Muscle layer of duodenum (tissue), 2 donors: ENCODE results near the gene SEMA4B.

ENCODE experiments used
- H3K27ac ChIP-seq: one replicate; pipeline ENCODE4 v1.7.0; 2013; ENCODE audit warnings: mild to moderate bottlenecking, low read length
- H3K27me3 ChIP-seq: one replicate; pipeline ENCODE4 v1.7.0; 2013; ENCODE audit warnings: low read depth, mild to moderate bottlenecking, control low read depth, low read length
- H3K36me3 ChIP-seq, 2 donors: one replicate each; pipeline ENCODE4 v1.7.0; 2013; ENCODE audit warnings: low read length in 2 of 2, control low read depth in 1 of 2, mild to moderate bottlenecking in 1 of 2; ENCODE audit not compliant: insufficient read depth in 2 of 2, control insufficient read depth in 1 of 2
- H3K4me1 ChIP-seq, 2 donors: one replicate each; pipeline ENCODE4 v1.7.0; 2013; ENCODE audit warnings: low read length in 2 of 2, mild to moderate bottlenecking in 2 of 2, control low read depth in 1 of 2, moderate library complexity in 1 of 2; ENCODE audit not compliant: insufficient read depth in 2 of 2, control insufficient read depth in 1 of 2
- H3K4me3 ChIP-seq, 2 donors: one replicate each; pipeline ENCODE4 v1.7.0; 2013; ENCODE audit warnings: low read length in 2 of 2, low read depth in 1 of 2, mild to moderate bottlenecking in 1 of 2
- H3K9me3 ChIP-seq, 2 donors: one replicate each; pipeline ENCODE4 v1.7.0; 2013; ENCODE audit warnings: low read length in 2 of 2, control low read depth in 1 of 2, mild to moderate bottlenecking in 1 of 2; ENCODE audit not compliant: control insufficient read depth in 1 of 2
- donor health status: healthy.

Gene SEMA4B

DNA sequence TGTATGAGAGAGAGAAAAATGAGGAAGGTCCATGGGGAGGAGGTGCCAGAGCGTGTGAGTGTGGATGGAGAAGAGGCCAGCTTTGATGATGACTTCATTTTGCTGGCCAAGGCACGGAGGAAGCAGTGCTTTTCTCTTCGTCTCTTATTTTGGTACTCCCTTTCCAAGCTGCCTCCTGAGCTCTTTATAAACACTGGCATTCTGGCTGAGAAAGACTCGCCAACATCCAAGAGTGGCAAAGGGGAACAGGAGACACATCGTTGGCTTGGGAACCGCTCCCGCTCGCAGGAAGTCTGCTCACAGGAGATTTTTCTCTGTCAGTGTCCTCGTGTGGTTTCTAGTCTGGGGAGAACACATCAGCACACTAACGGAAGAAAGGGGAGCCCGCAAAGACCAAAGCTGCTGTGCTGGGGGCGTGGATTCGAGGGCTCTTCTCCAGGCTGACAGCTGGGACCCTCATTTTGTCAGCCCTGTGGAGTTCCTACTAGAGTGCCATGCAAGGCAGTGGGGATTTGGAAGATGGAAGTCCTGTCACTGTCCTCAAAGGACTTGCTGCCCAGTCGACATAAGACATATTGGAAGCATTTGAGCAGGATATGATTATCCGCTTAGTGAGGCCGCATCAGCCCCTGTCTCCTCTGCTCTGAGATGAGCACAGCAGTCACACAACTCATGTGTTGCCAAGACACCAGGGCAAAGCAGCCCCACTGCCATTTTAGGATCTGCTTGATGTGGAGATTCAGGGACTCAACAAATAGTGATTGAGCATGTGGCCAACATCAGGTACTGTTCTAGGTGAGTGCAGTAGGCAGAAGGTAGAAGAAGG, 8.0 kb upstream of the SEMA4B start:
- Histone ChIP-seq H3K4me1 (peaks cover 21 to 39% of the 10 kb centered on the region in 2 donors), H3K27me3 (no peaks in the 10 kb centered on the region)

GRCh38 chr15:90194655-90195054, 6.5 kb upstream of the SEMA4B start:
- Histone ChIP-seq H3K27ac (no peak overlapping the region), H3K4me3 (no peak overlapping the region), H3K36me3 (no peaks in the 10 kb centered on the region), H3K27me3 (no peaks in the 10 kb centered on the region), H3K4me1 (peaks cover 21 to 39% of the 10 kb centered on the region in 2 donors), H3K9me3 (no peaks in the 10 kb centered on the region)

More for the DNA sequence above, 8.0 kb upstream of the SEMA4B start:
- Histone ChIP-seq H3K9me3 (no peaks in the 10 kb centered on the region), H3K27ac (peak overlapping the region; percentile 81), H3K4me3 (peak overlapping the region in 1 of 2 donors; percentile 40), H3K36me3 (no peaks in the 10 kb centered on the region)

DNA sequence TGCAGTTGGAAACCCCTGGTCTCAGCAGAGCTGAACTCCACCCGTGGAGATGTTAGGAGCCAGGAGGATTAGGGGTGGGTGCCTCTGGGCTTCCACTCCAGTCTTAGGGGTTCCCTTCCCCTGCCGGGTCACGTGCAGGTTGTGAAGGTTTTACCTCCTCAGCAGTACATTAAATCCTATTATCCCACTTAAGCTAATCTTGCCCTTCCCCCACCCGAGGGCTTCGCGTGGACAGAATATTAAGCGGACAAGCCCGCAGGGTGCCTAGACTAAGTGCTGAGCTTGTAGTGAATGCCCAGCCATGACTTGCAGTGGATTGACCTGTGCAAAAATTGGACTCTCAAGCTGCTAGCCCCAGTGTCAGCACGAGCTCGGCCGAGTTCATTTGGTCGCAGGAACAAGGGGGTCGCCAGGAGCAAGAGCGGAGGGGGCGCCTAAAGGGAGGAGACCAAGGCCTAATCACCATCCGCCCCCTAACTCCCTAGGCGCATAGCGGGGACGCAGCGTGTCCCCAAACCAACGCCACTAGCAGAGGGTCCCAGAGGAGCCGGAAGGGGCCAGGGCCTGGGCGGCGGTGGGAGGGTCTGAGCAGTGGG, 498 bp upstream of the SEMA4B start:
- peaks cover 13 to 38% of the 10 kb centered on the region in 2 donors for H3K4me1 ChIP-seq
- peaks cover 0 to 7% of the 10 kb centered on the region in 2 donors for H3K36me3 ChIP-seq
- peak overlapping the region; percentile 16 for H3K27ac ChIP-seq
- H3K27me3 ChIP-seq: no peaks in the 10 kb centered on the region
- H3K4me3 ChIP-seq: peak overlapping the region; percentile 74 to 94
- H3K9me3 ChIP-seq: no peaks in the 10 kb centered on the region

DNA sequence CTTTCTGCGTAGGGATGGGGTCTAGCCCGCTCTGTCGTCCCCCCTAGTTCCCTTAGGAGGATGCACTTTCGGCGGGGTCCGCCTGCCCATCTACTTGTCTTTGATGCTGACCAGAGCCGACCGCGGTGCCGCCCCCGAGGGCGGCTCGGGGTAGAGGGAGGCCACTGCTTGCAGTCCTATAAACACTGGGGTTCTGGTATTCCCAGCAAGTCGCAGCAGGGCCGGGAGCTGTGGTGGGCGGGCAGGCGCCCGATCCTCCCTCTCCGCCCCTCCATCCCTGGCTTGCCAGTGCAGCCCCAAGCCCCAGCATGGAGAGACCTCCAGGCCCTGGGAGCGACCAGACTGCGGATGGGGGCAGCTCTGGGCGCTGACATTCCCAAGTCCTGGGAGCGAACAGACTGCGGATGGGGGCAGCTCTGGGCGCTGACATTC, 830 bp downstream of the SEMA4B start:
- Histone ChIP-seq H3K9me3 (no peaks in the 10 kb centered on the region), H3K36me3 (peaks cover 0 to 18% of the 10 kb centered on the region in 2 donors), H3K27ac (peak overlapping the region; percentile 8), H3K4me3 (peak overlapping the region; percentile 74 to 94), H3K4me1 (peaks cover 13 to 48% of the 10 kb centered on the region in 2 donors), H3K27me3 (no peaks in the 10 kb centered on the region)

DNA sequence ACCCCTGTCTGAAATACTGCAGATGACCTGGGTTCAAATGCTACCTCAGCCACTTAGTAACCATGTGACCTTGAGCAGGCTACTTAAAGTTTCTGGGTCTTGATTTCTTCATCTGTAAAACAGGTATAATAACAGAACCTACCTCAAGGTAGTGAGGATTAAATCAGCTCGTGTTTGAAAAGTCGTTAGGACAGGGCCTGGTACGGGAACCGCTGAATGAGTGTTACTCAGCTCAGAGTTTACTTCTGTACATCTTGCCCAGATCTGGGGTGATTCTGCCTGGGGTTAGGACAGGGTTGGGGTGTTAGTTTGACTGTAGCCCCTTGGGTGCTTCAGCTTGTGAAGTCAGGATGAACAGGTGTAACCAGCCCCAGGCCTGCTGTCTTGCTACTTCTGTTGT, 1.8 kb downstream of the SEMA4B start:
- H3K4me1 ChIP-seq: peaks cover 13 to 48% of the 10 kb centered on the region in 2 donors
- H3K4me3 ChIP-seq: peak overlapping the region; percentile 74 to 94

GRCh38 chr15:90203473-90203872, 2.3 kb downstream of the SEMA4B start:
- peaks cover 0 to 24% of the 10 kb centered on the region in 2 donors for H3K36me3 ChIP-seq
- H3K9me3 ChIP-seq: no peaks in the 10 kb centered on the region
- no peaks in the 10 kb centered on the region for H3K27me3 ChIP-seq
- peak overlapping the region; percentile 74 to 94 for H3K4me3 ChIP-seq
- no peak overlapping the region for H3K27ac ChIP-seq
- H3K4me1 ChIP-seq: peaks cover 13 to 48% of the 10 kb centered on the region in 2 donors

More for the DNA sequence above, 1.8 kb downstream of the SEMA4B start:
- H3K27me3 ChIP-seq: no peaks in the 10 kb centered on the region
- H3K27ac ChIP-seq: peak overlapping the region; percentile 43
- no peaks in the 10 kb centered on the region for H3K9me3 ChIP-seq
- H3K36me3 ChIP-seq: peaks cover 0 to 24% of the 10 kb centered on the region in 2 donors

DNA sequence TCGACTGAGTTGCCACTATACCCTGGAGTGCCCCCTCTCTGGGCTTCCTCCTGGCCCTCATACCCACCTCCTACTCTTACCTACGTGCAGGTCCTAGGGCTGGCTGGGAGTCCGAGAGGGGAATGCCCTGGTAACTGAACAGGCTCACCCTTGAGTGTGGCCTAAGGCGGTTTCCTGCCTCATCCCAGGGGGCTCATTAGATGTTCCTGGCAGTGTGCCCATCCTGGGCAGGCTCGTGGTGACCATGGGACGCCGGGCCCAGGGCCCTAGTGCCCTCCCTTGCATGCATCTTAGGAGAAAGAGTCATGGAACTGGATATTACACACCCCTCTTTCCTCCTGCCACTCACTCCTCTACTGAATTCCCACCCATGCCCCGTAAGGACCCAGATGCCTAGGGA, 2.8 kb downstream of the SEMA4B start:
- H3K9me3 ChIP-seq: no peaks in the 10 kb centered on the region
- H3K27ac ChIP-seq: no peak overlapping the region
- H3K4me1 ChIP-seq: peaks cover 13 to 48% of the 10 kb centered on the region in 2 donors
- H3K36me3 ChIP-seq: peaks cover 0 to 24% of the 10 kb centered on the region in 2 donors
- peak overlapping the region in 1 of 2 donors; percentile 94 for H3K4me3 ChIP-seq
- H3K27me3 ChIP-seq: no peaks in the 10 kb centered on the region

DNA sequence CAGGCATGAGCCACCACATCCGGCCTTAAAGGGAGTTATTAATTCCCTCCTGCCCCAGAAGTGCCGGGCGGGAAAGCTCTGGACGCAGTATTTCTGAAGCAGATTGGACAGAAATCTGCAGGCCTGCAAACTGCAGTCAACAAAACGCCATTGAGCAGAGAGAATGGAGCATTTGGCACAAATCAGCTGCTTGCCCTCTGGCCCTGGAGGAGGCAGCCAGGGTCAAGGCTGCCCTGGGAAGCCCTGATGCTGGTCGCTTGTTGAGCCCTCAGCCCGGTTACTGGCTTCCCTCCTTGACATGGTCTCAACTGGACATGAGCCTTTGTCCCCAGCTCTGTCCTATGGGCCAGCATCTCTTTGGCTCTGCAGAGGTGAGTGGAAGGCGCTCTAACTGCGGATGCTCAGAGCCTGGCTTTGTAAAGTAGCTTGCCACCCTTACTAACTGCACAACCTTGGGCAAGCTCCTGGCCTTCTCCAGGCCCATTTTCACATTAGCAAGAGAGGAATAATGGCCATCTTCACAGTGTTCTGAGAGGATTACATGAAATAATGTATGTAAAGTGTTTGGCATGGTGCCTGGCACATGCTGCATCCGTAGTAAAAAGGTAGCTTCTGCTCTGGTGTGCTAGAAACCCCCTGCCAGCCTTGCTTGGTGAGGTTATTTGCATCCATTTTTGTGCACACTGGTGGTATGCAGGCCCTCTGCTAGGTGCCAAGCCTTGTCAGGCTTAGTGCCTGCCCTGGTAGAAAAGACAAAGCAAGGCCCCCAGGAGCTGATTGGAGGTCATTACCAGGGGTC, 4.1 kb downstream of the SEMA4B start:
- no peaks in the 10 kb centered on the region for H3K9me3 ChIP-seq
- H3K27ac ChIP-seq: no peak overlapping the region
- H3K4me1 ChIP-seq: peaks cover 13 to 51% of the 10 kb centered on the region in 2 donors

DNA sequence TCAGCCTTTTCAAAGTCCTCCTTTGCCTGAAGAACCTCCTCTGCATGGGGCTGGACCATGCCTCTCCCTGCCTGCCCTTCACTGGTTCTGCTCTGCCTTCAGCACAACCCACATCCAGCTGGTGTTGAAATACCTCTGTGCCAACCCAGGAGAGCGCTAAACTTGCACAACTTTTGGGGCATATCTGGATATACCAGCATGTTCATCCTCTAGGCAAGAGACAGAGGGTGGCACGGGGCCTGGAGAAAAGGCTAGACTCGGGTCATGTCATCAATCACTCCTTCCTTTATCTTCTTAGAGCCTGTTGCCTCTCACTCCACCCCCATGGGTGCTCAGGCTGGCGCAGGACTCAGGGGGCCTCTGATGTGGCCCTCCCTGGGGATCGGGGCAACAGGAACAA, 4.8 kb downstream of the SEMA4B start:
- peaks cover 14 to 52% of the 10 kb centered on the region in 2 donors for H3K4me1 ChIP-seq
- H3K27ac ChIP-seq: no peak overlapping the region
- H3K4me3 ChIP-seq: no peak overlapping the region
- H3K36me3 ChIP-seq: peaks cover 0 to 24% of the 10 kb centered on the region in 2 donors
- no peaks in the 10 kb centered on the region for H3K9me3 ChIP-seq
- no peaks in the 10 kb centered on the region for H3K27me3 ChIP-seq

More for the DNA sequence above, 4.1 kb downstream of the SEMA4B start:
- Histone ChIP-seq H3K4me3 (no peak overlapping the region), H3K27me3 (no peaks in the 10 kb centered on the region), H3K36me3 (peaks cover 0 to 24% of the 10 kb centered on the region in 2 donors)

- H3K4me3 ChIP-seq: no peak overlapping the region
- no peak overlapping the region for H3K27ac ChIP-seq
- peaks cover 0 to 24% of the 10 kb centered on the region in 2 donors for H3K36me3 ChIP-seq
- no peaks in the 10 kb centered on the region for H3K27me3 ChIP-seq
- no peaks in the 10 kb centered on the region for H3K9me3 ChIP-seq
- H3K4me1 ChIP-seq: peaks cover 15 to 61% of the 10 kb centered on the region in 2 donors
These were observed 6.1 kb downstream of the SEMA4B start for GRCh38 chr15:90207252-90207651.

GRCh38 chr15:90208356-90208755, 7.2 kb downstream of the SEMA4B start:
- Histone ChIP-seq H3K9me3 (no peaks in the 10 kb centered on the region), H3K27me3 (no peaks in the 10 kb centered on the region), H3K4me1 (peaks cover 7 to 61% of the 10 kb centered on the region in 2 donors), H3K4me3 (no peak overlapping the region), H3K36me3 (peaks cover 3 to 24% of the 10 kb centered on the region in 2 donors), H3K27ac (no peak overlapping the region)
